Ishikawa (cell line): ENCODE data around the gene ZNF675.

ENCODE experiments used
- CEBPB ChIP-seq: IDR thresholded peaks from 2 replicates; pipeline ENCODE4 v1.6.1; 2012
- CREB1 ChIP-seq: IDR thresholded peaks from 2 replicates; pipeline ENCODE4 v1.6.1; 2012; ENCODE audit warnings: low read depth
- EGR1 ChIP-seq: IDR thresholded peaks from 2 replicates; pipeline ENCODE4 v1.6.1; 2012
- EP300 ChIP-seq: IDR thresholded peaks from 2 replicates; pipeline ENCODE4 v1.6.1; 2012; ENCODE audit warnings: borderline replicate concordance
- FOXM1 ChIP-seq: IDR thresholded peaks from 2 replicates; pipeline ENCODE4 v1.6.1; 2012; ENCODE audit warnings: low read depth, borderline replicate concordance
- NFIC ChIP-seq: IDR thresholded peaks from 2 replicates; pipeline ENCODE4 v1.6.1; 2012
- RAD21 ChIP-seq: IDR thresholded peaks from 2 replicates; pipeline ENCODE4 v1.6.1; 2012; ENCODE audit warnings: low read depth
- TAF1 ChIP-seq: IDR thresholded peaks from 2 replicates; pipeline ENCODE4 v1.6.1; 2012; ENCODE audit warnings: low read depth, mild to moderate bottlenecking
- TCF12 ChIP-seq: IDR thresholded peaks from 2 replicates; pipeline ENCODE4 v1.6.1; 2012; ENCODE audit warnings: low read depth
- TEAD4 ChIP-seq: IDR thresholded peaks from 2 replicates; pipeline ENCODE4 v1.6.1; 2012
- YY1 ChIP-seq: IDR thresholded peaks from 2 replicates; pipeline ENCODE4 v1.6.1; 2012; ENCODE audit warnings: low read depth
- ZBTB7A ChIP-seq: IDR thresholded peaks from 2 replicates; pipeline ENCODE4 v1.6.1; 2012; ENCODE audit warnings: low read depth
- TF ChIP-seq, protein P1 (sequence below): IDR thresholded peaks from 2 replicates; pipeline ENCODE4 v1.6.1; 2012; ENCODE audit warnings: low read depth, mild to moderate bottlenecking
- TF ChIP-seq, protein P2 (sequence below): IDR thresholded peaks from 2 replicates; pipeline ENCODE4 v1.6.1; 2012
- TF ChIP-seq, protein P3 (sequence below): IDR thresholded peaks from 2 replicates; pipeline ENCODE4 v1.6.1; 2012

ZNF675 gene

DNA sequence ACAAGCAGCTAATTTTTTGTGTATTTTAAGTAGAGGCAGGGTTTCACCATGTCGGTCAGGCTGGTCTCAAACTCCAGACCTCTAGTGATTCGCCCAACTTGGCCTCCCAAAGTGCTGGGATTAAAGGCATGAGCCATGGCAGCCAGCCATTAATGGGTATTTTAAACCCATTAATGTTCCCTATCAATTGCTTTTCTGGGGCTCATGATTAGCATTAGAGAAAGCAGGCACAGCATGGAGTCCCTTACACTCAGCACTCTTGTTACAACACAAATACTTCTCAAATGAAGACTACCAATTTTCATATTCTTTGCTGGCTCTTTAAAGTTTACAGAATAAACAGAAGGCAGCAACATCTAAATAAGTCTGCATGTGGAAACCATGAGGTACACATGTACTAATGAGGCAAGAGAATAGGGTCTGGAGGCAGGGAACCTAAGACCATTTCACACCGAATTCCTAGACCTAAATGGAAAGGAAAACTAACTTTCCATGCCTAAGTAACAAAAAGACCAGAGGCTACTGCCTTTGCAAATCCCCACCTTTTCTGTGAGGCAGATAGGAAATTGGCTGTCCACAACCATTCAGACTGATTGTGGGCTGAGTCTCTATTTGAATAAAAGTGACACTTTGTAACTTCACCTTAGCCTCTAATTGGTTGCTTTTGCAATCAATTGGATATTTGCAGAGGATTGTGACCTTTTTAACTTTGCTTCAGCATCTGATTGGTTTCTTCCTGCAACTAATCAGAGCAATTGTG lies 21.2 kb downstream of the ZNF675 start:
- TF ChIP-seq TCF12 = no peak
- TF ChIP-seq, protein P1, sequence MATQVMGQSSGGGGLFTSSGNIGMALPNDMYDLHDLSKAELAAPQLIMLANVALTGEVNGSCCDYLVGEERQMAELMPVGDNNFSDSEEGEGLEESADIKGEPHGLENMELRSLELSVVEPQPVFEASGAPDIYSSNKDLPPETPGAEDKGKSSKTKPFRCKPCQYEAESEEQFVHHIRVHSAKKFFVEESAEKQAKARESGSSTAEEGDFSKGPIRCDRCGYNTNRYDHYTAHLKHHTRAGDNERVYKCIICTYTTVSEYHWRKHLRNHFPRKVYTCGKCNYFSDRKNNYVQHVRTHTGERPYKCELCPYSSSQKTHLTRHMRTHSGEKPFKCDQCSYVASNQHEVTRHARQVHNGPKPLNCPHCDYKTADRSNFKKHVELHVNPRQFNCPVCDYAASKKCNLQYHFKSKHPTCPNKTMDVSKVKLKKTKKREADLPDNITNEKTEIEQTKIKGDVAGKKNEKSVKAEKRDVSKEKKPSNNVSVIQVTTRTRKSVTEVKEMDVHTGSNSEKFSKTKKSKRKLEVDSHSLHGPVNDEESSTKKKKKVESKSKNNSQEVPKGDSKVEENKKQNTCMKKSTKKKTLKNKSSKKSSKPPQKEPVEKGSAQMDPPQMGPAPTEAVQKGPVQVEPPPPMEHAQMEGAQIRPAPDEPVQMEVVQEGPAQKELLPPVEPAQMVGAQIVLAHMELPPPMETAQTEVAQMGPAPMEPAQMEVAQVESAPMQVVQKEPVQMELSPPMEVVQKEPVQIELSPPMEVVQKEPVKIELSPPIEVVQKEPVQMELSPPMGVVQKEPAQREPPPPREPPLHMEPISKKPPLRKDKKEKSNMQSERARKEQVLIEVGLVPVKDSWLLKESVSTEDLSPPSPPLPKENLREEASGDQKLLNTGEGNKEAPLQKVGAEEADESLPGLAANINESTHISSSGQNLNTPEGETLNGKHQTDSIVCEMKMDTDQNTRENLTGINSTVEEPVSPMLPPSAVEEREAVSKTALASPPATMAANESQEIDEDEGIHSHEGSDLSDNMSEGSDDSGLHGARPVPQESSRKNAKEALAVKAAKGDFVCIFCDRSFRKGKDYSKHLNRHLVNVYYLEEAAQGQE = no peak
- no peak for TF ChIP-seq EGR1
- TF ChIP-seq CREB1 = no peak
- TF ChIP-seq, protein P2, sequence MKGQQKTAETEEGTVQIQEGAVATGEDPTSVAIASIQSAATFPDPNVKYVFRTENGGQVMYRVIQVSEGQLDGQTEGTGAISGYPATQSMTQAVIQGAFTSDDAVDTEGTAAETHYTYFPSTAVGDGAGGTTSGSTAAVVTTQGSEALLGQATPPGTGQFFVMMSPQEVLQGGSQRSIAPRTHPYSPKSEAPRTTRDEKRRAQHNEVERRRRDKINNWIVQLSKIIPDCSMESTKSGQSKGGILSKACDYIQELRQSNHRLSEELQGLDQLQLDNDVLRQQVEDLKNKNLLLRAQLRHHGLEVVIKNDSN = no peak
- TF ChIP-seq TAF1 = no peak
- TF ChIP-seq, protein P3, sequence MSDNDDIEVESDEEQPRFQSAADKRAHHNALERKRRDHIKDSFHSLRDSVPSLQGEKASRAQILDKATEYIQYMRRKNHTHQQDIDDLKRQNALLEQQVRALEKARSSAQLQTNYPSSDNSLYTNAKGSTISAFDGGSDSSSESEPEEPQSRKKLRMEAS = no peak
- no peak for TF ChIP-seq TEAD4
- no peak for TF ChIP-seq ZBTB7A
- no peak for TF ChIP-seq NFIC
- TF ChIP-seq RAD21 = no peak
- TF ChIP-seq CEBPB = no peak
- TF ChIP-seq FOXM1 = no peak
- no peak for TF ChIP-seq EP300
- no peak for TF ChIP-seq YY1
